Prostate gland (tissue), 2 donors: Measurements from ENCODE around the gene ABCB8.

Source experiments
- CTCF ChIP-seq, 4 experiments: fragments of 200-600 bp in 2 of 4; fragments of 450-650 bp in 2 of 4; sonication (generic) in 2 of 4; IDR thresholded peaks; 1 replicate in 3 of 4; 2 replicates in 1 of 4; pipeline ENCODE4 v1.5.1; 2016 to 2019; ENCODE audit warnings: antibody characterized with exemption in 4 of 4, mild to moderate bottlenecking in 2 of 4, moderate library complexity in 2 of 4
- POLR2A ChIP-seq: fragments of 450-650 bp; IDR thresholded peaks from one replicate; pipeline ENCODE4 v1.6.1; 2016; ENCODE audit warnings: antibody characterized with exemption, mild to moderate bottlenecking

DNA sequence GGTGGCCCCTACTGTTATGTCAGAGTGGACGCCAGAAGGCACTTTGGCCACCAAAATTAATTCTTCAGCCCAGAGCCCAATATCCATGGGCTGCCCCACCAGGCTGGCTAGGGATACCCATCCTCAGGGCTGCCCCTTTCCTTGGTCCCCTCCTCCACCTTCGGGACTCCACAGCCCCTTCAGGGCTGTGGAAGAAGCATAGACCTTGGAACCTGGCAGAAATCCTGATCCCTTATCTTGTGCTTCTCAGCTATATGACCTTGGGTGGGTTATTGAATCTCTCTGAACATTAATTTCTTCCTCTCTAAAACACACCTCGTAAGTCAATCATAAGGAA, 55.5 kb downstream of the ABCB8 start:
- TF ChIP-seq CTCF (IDR thresholded peaks at IDR 0.05) (no peak), POLR2A (no peak)
